BE2C (cell line): ENCODE data around the gene SMIM33.
"Not testable (repeated sequence)": the region's sequence is repeated elsewhere in the genome, so short reads cannot be mapped to it uniquely, and the experiment has no call there.

ENCODE experiments used
- DNase-seq: peaks from one replicate; pipeline ENCODE4 v3.0.0-alpha.2; 2020
- H3K27me3 ChIP-seq: fragments of 250-450 bp; sonication (Bioruptor Pico); 2 replicates; pipeline ENCODE4 v1.5.1; 2020; ENCODE audit warnings: mild to moderate bottlenecking
- H3K36me3 ChIP-seq: fragments of 250-450 bp; sonication (Bioruptor Pico); 2 replicates; pipeline ENCODE4 v1.5.1; 2020; ENCODE audit warnings: mild to moderate bottlenecking
- H3K4me1 ChIP-seq: fragments of 250-450 bp; sonication (Bioruptor Pico); 2 replicates; pipeline ENCODE4 v1.5.1; 2020
- H3K4me3 ChIP-seq: 2 replicates; pipeline ENCODE4 v1.5.1; 2011; ENCODE audit warnings: low read depth, low read length
- H3K9me3 ChIP-seq: fragments of 250-450 bp; sonication (Bioruptor Pico); 2 replicates; pipeline ENCODE4 v1.5.1; 2020
- TF ChIP-seq, protein P1 (sequence below): IDR thresholded peaks from 2 replicates; pipeline ENCODE4 v1.5.1; 2012; ENCODE audit warnings: mild to moderate bottlenecking, low read depth, low read length

Gene SMIM33

DNA sequence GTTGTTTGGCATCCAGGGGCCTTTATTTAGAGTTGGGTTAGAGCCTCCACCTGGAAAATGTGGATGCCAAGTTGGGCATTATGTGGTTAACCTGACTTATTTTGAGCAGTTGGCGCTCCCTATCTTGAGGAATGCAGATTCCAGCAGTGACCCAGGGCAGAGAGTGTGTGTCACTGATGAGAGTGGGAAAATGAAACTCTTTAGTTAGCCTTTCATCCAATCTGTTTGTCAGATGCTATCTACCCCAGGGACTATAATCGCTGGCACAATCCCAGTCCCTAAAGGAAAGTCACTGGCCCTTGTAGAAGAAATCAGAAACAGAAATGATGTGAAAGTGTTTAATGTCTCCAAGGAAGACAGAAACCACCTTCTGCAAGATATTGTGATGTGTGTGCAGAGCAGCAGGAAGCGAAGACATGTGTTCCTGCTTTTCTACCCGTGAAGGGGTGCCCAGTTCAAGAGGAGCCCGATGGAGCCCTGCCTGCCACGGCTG is 21.9 kb downstream of the SMIM33 start:
- H3K36me3 ChIP-seq: no peaks in the 10 kb centered on the region
- H3K4me1 ChIP-seq: no peaks in the 10 kb centered on the region
- no peak overlapping the region for H3K4me3 ChIP-seq
- H3K27me3 ChIP-seq: no peaks in the 10 kb centered on the region
- no peak for DNase-seq
- TF ChIP-seq, protein P1, sequence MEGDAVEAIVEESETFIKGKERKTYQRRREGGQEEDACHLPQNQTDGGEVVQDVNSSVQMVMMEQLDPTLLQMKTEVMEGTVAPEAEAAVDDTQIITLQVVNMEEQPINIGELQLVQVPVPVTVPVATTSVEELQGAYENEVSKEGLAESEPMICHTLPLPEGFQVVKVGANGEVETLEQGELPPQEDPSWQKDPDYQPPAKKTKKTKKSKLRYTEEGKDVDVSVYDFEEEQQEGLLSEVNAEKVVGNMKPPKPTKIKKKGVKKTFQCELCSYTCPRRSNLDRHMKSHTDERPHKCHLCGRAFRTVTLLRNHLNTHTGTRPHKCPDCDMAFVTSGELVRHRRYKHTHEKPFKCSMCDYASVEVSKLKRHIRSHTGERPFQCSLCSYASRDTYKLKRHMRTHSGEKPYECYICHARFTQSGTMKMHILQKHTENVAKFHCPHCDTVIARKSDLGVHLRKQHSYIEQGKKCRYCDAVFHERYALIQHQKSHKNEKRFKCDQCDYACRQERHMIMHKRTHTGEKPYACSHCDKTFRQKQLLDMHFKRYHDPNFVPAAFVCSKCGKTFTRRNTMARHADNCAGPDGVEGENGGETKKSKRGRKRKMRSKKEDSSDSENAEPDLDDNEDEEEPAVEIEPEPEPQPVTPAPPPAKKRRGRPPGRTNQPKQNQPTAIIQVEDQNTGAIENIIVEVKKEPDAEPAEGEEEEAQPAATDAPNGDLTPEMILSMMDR: no peak
- H3K9me3 ChIP-seq: no peaks in the 10 kb centered on the region

DNA sequence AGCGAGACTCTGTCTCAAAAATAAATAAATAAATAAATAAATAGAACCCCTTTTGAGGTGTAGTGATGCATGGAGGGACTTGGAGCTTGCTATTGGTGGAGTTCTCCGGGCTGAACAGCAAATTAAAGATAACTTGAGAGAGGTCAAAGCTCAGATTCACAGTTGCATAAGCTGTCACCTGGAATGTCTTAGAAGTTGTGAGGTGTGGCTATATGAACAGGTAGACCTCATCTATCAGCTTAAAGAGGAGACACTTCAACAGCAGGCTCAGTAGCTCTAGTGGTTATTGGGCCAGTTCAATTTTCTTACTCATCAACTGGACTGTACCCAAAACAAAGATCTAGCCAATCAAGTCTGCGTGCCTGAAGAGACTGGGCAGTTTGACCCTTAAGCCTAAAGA is 23.5 kb downstream of the SMIM33 start:
- DNase-seq: no peak
- TF ChIP-seq, protein P1: no peak

DNA sequence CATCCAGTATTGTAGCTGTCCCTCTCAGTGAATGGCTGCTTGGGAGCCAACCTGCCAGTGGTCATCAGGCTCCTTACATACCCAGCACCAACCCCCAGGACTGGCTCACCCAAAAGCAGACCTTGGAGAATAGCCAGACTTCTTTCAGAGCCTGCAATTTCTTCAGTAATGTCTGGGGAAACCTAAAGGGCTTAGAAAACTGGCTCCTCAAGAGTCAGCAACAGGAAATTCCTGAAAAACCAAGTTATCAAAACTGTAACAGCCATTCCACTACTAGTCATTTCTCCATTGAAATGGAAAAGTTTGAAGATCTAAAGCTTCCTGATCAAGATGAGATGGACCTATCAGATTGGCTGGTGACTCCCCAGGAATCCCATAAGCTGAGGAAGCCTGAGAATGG is 24.0 kb downstream of the SMIM33 start:
- TF ChIP-seq, protein P1: no peak
- no peaks in the 10 kb centered on the region for H3K36me3 ChIP-seq
- no peak for DNase-seq

More for the DNA sequence above, 23.5 kb downstream of the SMIM33 start:
- H3K27me3 ChIP-seq: no peaks in the 10 kb centered on the region
- no peaks in the 10 kb centered on the region for H3K36me3 ChIP-seq
- no peaks in the 10 kb centered on the region for H3K9me3 ChIP-seq
- H3K4me3 ChIP-seq: no peak overlapping the region
- no peaks in the 10 kb centered on the region for H3K4me1 ChIP-seq

DNA sequence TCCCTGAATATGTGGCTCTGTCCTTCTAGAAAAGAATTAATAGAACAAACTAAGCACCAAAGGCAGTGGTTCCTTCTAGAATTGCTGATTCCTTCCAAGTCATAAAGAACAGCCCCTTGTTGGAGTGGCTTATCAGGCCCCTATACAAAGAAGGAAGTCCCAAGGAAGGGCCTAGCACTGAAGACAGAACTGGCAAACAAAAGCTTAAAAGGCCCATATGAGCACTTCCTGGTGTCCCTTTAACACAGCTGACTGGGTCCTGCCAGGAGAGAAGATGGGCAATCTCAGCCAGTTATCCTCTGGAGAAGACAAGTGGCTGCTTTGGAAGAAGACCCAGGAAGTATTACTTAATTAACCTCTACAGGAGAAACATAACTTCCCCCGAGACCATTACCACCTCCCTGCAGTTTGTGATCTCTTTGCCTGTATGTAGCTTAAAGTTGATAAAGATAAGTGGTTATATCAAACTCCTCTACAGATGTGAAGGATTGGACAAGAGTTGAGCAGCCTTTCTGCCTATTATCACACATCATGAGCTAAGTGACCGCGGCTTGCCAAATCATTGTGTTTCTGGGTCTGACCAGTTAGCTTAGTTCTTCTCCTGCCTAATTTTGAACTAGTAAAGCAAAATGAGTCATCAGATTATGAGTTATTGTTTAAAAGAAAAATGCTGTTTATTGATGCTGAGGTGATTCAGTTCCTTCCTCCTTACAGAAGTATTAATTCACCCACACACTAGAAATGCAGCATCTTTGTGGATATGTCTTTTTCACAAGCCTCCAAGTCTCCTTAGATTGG is 25.0 kb downstream of the SMIM33 start:
- DNase-seq: no peak
- Histone ChIP-seq H3K36me3 (no peaks in the 10 kb centered on the region), H3K4me1 (no peaks in the 10 kb centered on the region)

More for the DNA sequence above, 24.0 kb downstream of the SMIM33 start:
- Histone ChIP-seq H3K4me1 (no peaks in the 10 kb centered on the region), H3K27me3 (no peaks in the 10 kb centered on the region), H3K9me3 (no peaks in the 10 kb centered on the region), H3K4me3 (no peak overlapping the region)

DNA sequence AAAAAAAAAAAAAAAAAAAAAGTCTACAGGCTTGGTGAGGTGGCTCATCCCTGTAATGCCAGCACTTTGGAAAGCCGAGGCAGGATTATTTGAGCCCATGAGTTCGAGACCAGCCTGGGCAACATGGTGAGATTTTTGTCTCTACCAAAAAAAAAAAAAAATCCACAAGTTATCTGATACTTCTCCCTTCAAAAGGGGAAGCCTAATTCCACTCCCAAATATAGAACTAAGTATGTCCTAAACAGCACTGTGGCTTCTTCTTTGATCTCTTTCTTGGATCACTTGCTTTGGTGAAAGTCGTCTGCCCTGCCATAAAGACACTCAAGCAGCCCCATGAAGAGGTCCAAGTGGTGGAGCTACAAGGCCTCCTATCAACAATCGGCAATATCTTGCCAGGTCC is 30.6 kb downstream of the SMIM33 start:
- TF ChIP-seq, protein P1: no peak
- Histone ChIP-seq H3K9me3 (no peaks in the 10 kb centered on the region), H3K4me3 (no peak overlapping the region), H3K36me3 (no peaks in the 10 kb centered on the region), H3K4me1 (no peaks in the 10 kb centered on the region), H3K27me3 (no peaks in the 10 kb centered on the region)
- no peak for DNase-seq

More for the DNA sequence above, 25.0 kb downstream of the SMIM33 start:
- H3K4me3 ChIP-seq: no peak overlapping the region
- TF ChIP-seq, protein P1: no peak
- no peaks in the 10 kb centered on the region for H3K27me3 ChIP-seq
- no peaks in the 10 kb centered on the region for H3K9me3 ChIP-seq

DNA sequence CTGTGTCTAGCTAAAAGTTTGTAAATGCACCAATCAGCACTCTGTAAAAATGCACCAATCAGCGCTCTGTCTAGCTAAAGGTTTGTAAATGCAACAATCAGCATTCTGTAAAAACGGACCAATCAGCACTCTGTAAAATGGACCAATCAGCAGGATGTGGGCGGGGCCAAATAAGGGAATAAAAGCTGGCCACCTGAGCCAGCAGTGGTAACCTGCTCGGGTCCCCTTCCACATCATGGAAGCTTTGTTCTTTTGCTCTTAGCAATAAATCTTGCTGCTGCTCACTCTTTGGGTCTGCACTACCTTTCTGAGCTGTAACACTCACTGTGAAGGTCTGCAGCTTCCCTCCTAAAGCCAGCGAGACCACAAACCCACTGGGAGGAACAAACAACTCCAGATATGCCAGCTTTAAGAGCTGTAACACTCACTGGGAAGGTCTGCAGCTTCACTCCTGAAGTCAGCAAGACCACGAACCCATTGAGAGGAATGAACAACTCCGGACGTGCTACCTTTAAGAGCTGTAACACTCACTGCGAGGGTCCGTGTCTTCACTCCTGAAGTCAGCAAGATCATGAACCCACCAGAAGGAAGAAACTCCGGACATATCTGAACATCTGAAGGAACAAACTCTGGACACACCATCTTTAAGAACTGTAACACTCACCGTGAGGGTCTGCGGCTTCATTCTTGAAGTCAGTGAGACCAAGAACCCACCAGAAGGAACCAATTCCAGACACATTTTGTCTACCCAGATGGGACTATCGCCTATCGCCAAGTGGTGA is 32.4 kb downstream of the SMIM33 start:
- not testable (repeated sequence) for H3K36me3 ChIP-seq, H3K9me3 ChIP-seq, H3K4me3 ChIP-seq, H3K27me3 ChIP-seq, DNase-seq, H3K4me1 ChIP-seq

DNA sequence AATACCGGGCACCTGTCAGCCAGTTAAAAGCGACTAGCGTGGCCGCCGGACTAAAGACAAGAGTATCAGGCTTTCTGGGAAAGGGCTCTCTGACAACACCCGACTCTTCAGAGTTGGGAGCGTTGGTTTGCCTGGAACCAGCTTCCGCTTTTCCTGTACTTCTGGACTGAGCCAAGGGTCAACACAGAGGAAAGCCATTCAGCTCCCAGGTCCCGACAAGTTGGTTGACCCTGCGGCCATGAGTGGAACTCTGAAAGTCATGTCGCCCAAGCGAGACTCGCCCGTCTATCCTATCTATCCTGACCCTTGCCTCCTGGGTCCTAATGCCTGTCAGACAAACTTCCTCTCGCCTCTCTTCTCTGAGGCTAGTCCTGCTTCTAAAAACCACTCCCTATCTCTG is 33.1 kb downstream of the SMIM33 start:
- not testable (repeated sequence) for H3K4me1 ChIP-seq, H3K9me3 ChIP-seq, H3K36me3 ChIP-seq, H3K4me3 ChIP-seq, DNase-seq, H3K27me3 ChIP-seq

DNA sequence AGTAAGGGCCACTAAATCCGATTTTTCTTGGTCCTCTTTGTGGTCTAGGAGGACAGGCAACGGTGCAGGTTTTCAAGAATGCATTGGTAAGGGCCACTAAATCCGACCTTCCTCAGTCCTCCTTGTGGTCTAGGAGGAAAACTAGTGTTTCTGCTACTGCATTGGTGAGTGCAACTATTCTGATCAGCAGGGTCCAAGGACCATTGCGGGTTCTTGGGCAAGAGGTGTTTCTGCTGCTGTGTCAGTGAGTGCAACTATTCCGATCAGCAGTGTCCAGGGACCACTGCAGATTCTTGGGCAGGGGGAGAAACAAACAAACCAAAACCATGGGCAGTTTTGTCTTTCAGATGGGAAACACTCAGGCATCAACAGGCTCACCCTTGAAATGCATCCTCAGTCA is 33.9 kb downstream of the SMIM33 start:
- DNase-seq, H3K27me3 ChIP-seq, H3K4me1 ChIP-seq, H3K4me3 ChIP-seq, H3K36me3 ChIP-seq, H3K9me3 ChIP-seq: not testable (repeated sequence)
